ENCODE data around the gene MTUS2. TPM values are rescaled to one million over a fixed set of nuclear protein-coding genes. Genes with fewer than 3 reads are reported as not detected.
A peak's percentile ranks its signal among the peaks of the same experiment; 100 is the strongest.

Gene MTUS2
- total RNA-seq (under 1 TPM; under 0.01 to 0.25 TPM), polyA plus RNA-seq (under 1 TPM; 0.04 to 0.70 TPM)

DNA sequence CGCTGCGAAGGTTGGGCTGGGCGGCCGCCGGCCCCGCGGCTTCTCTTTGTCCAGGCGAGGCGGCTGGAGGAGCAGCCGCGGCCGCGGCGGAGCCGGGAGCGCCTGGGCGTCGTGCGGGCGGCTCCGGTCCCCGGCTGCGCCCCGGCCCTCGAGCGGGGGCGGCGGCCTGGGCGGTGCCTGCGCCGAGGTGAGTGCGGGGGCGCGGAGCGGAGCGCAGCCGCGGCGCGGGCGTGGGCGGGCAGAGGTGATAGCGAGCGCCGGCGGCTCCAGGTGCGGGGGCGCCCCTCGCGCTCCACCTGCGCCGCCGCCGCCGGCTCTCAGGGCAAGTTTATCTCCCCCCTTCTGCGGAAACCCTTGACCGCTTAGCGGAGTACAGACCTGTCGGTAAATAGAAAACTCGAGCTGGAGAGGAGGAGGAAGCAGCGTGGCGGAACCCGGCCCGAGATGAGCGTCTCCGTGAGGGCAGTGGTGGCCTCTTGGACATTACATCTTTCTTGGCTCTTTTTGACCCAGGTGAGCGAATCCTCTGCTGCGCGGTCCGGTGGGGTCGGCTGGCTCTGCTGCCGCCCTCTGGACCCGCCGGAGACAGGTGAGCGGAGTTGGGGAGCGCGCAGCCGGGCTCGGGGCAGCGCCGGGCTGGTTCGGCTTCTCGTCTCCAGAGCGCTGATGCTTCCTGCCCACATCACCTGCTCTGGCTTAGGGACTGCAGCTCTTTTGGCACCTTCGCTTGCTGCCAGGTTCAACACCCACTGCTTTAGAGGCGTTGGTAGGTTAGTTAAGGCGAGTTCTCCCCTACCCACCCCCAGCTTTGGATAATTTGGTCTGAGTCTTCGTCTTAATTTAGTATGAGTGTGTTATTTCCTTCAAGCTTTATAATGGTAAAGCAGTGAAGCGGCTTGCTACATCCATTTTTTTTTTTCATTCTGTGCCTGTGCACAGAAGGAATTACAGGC is at the start of gene MTUS2:
Gene MTUS2 (plus strand): TSS at position 241 of the 953 bp plus-strand sequence.
- TF ChIP-seq YY1 (IDR thresholded peaks at IDR 0.05): no peak
- no peak for TF ChIP-seq SP1 (IDR thresholded peaks at IDR 0.05)
- TF ChIP-seq JUND (IDR thresholded peaks at IDR 0.05): no peak
- TF ChIP-seq RAD21 (IDR thresholded peaks at IDR 0.05): no peak
- no peak for TF ChIP-seq GABPA (IDR thresholded peaks at IDR 0.05 in 1 of 2, conservative IDR thresholded peaks at IDR 0.05 in 1 of 2)
- TF ChIP-seq, protein P1, sequence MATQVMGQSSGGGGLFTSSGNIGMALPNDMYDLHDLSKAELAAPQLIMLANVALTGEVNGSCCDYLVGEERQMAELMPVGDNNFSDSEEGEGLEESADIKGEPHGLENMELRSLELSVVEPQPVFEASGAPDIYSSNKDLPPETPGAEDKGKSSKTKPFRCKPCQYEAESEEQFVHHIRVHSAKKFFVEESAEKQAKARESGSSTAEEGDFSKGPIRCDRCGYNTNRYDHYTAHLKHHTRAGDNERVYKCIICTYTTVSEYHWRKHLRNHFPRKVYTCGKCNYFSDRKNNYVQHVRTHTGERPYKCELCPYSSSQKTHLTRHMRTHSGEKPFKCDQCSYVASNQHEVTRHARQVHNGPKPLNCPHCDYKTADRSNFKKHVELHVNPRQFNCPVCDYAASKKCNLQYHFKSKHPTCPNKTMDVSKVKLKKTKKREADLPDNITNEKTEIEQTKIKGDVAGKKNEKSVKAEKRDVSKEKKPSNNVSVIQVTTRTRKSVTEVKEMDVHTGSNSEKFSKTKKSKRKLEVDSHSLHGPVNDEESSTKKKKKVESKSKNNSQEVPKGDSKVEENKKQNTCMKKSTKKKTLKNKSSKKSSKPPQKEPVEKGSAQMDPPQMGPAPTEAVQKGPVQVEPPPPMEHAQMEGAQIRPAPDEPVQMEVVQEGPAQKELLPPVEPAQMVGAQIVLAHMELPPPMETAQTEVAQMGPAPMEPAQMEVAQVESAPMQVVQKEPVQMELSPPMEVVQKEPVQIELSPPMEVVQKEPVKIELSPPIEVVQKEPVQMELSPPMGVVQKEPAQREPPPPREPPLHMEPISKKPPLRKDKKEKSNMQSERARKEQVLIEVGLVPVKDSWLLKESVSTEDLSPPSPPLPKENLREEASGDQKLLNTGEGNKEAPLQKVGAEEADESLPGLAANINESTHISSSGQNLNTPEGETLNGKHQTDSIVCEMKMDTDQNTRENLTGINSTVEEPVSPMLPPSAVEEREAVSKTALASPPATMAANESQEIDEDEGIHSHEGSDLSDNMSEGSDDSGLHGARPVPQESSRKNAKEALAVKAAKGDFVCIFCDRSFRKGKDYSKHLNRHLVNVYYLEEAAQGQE (IDR thresholded peaks at IDR 0.05): no peak
- TF ChIP-seq EGR1 (IDR thresholded peaks at IDR 0.05; ENCODE audit: low read depth in 2 of 2): no peak
- TF ChIP-seq, protein P2, sequence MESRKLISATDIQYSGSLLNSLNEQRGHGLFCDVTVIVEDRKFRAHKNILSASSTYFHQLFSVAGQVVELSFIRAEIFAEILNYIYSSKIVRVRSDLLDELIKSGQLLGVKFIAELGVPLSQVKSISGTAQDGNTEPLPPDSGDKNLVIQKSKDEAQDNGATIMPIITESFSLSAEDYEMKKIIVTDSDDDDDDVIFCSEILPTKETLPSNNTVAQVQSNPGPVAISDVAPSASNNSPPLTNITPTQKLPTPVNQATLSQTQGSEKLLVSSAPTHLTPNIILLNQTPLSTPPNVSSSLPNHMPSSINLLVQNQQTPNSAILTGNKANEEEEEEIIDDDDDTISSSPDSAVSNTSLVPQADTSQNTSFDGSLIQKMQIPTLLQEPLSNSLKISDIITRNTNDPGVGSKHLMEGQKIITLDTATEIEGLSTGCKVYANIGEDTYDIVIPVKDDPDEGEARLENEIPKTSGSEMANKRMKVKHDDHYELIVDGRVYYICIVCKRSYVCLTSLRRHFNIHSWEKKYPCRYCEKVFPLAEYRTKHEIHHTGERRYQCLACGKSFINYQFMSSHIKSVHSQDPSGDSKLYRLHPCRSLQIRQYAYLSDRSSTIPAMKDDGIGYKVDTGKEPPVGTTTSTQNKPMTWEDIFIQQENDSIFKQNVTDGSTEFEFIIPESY (IDR thresholded peaks at IDR 0.05): no peak
- no peaks in the 10 kb centered on the region for H3K27me3 ChIP-seq (ENCODE audit: control insufficient read depth in 4 of 4, insufficient read depth in 4 of 4, low read length in 3 of 4)

DNA sequence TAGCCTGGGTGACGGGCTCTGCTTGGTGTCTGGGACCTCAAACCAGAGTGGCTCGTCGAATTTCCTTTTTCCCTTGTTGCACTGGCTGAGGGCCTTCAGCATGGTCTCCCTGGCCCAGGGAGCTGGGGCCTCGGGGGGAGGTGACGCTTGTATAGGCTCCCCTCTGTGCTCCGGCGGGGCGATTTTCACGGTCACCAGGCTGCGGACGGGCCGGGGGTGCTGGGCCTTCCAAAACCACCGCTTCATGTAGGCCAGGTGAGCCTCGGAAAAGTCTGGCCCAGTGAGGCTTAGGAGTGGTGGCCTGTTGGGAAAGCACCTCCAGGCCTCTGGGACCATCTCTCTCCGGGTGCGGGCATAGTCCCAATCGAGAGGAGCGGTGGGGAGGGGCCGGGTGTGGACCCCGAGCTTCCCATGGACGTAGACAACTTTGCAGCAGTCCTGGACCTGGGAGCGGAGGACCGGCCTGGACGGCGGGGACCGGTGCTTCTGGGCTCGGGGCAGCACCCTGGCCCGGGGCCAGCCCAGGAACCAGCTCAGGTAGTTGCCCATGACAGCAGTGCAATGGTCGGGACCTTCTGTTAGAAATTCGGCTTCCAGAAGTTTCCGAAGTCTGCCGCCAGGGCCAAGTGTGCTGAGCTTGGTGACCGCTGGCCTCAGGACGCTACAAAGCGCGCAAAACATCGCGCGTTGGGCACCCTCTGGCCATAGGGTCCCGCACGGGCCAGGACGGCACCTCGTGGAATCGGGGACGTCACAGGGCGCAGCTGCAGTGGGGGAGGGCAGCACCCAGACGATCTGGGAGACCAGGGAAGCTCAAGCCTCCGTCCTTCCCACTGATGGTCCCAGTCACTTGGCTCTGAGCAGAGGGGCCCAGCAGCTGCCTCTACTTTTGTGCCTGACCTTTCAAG is 41.6 kb upstream of the MTUS2 start:
- 95% methylated on average over 48 of the region's 48 CpGs for WGBS
- Histone ChIP-seq H3K4me1 (ENCODE audit: control insufficient read depth in 4 of 4, insufficient read depth in 4 of 4, low read length in 3 of 4) (no peaks in the 10 kb centered on the region), H3K9ac (ENCODE audit: low read depth in 1 of 2, low read length in 2 of 2) (no peak overlapping the region), H3K27me3 (ENCODE audit: control insufficient read depth in 4 of 4, insufficient read depth in 4 of 4, low read length in 3 of 4) (no peaks in the 10 kb centered on the region), H3K4me3 (ENCODE audit: low read depth in 1 of 3, low read length in 3 of 3) (no peak overlapping the region), H3K27ac (ENCODE audit: low read depth in 1 of 2, low read length in 2 of 2) (no peak overlapping the region), H3K36me3 (ENCODE audit: control insufficient read depth in 4 of 4, insufficient read depth in 3 of 4, low read depth in 1 of 4, low read length in 3 of 4) (no peaks in the 10 kb centered on the region), H3K9me3 (ENCODE audit: control insufficient read depth in 4 of 4, low read length in 3 of 4) (no peaks in the 10 kb centered on the region)
- TF ChIP-seq NR2F2 (IDR thresholded peaks at IDR 0.05): no peak
- TF ChIP-seq RXRA (IDR thresholded peaks at IDR 0.05): no peak
- TF ChIP-seq GABPA (IDR thresholded peaks at IDR 0.05 in 1 of 2, conservative IDR thresholded peaks at IDR 0.05 in 1 of 2): no peak
- no peak for TF ChIP-seq YY1 (IDR thresholded peaks at IDR 0.05)
- no peak for TF ChIP-seq TAF1 (conservative IDR thresholded peaks at IDR 0.05)
- TF ChIP-seq EGR1 (IDR thresholded peaks at IDR 0.05; ENCODE audit: low read depth in 2 of 2): no peak
- no peak for TF ChIP-seq FOXA1 (IDR thresholded peaks at IDR 0.05)
- TF ChIP-seq, protein P1 (IDR thresholded peaks at IDR 0.05): no peak
- TF ChIP-seq, protein P3, sequence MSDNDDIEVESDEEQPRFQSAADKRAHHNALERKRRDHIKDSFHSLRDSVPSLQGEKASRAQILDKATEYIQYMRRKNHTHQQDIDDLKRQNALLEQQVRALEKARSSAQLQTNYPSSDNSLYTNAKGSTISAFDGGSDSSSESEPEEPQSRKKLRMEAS (IDR thresholded peaks at IDR 0.05): no peak
- TF ChIP-seq, protein P4, sequence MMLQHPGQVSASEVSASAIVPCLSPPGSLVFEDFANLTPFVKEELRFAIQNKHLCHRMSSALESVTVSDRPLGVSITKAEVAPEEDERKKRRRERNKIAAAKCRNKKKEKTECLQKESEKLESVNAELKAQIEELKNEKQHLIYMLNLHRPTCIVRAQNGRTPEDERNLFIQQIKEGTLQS (IDR thresholded peaks at IDR 0.05): no peak
- TF ChIP-seq JUND (IDR thresholded peaks at IDR 0.05): no peak
- TF ChIP-seq, protein P5, sequence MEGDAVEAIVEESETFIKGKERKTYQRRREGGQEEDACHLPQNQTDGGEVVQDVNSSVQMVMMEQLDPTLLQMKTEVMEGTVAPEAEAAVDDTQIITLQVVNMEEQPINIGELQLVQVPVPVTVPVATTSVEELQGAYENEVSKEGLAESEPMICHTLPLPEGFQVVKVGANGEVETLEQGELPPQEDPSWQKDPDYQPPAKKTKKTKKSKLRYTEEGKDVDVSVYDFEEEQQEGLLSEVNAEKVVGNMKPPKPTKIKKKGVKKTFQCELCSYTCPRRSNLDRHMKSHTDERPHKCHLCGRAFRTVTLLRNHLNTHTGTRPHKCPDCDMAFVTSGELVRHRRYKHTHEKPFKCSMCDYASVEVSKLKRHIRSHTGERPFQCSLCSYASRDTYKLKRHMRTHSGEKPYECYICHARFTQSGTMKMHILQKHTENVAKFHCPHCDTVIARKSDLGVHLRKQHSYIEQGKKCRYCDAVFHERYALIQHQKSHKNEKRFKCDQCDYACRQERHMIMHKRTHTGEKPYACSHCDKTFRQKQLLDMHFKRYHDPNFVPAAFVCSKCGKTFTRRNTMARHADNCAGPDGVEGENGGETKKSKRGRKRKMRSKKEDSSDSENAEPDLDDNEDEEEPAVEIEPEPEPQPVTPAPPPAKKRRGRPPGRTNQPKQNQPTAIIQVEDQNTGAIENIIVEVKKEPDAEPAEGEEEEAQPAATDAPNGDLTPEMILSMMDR (IDR thresholded peaks at IDR 0.05; ENCODE audit: low read depth, low read length, missing input control): no peak
- no peak for TF ChIP-seq SP1 (IDR thresholded peaks at IDR 0.05)
- TF ChIP-seq FOXA2 (IDR thresholded peaks at IDR 0.05): no peak
- no peak for DNase-seq (ENCODE audit: low spot score)

More for the DNA sequence above, at the start of gene MTUS2:
- H3K4me3 ChIP-seq (ENCODE audit: low read depth in 1 of 3, low read length in 3 of 3): peak within 1 kb of the TSS; percentile 73 to 83 (median 78)
- H3K36me3 ChIP-seq (ENCODE audit: control insufficient read depth in 4 of 4, insufficient read depth in 3 of 4, low read depth in 1 of 4, low read length in 3 of 4): no peaks in the 10 kb centered on the region
- peaks cover 0 to 19% (median 12%) of the 10 kb centered on the region in 4 donors for H3K4me1 ChIP-seq (ENCODE audit: control insufficient read depth in 4 of 4, insufficient read depth in 4 of 4, low read length in 3 of 4)
- H3K9ac ChIP-seq (ENCODE audit: low read depth in 1 of 2, low read length in 2 of 2): peak within 1 kb of the TSS in 1 of 2 donors; percentile 33
- H3K9me3 ChIP-seq (ENCODE audit: control insufficient read depth in 4 of 4, low read length in 3 of 4): no peaks in the 10 kb centered on the region
- DNase-seq (ENCODE audit: low spot score): no peak
- 1% methylated on average over 89 of the region's 89 CpGs for WGBS
- H3K27ac ChIP-seq (ENCODE audit: low read depth in 1 of 2, low read length in 2 of 2): peak within 1 kb of the TSS; percentile 5 to 53
